ENCODE data around the gene CORO1A.
"Not testable (repeated sequence)": the region's sequence is repeated elsewhere in the genome, so short reads cannot be mapped to it uniquely, and the experiment has no call there.

The CORO1A gene

DNA sequence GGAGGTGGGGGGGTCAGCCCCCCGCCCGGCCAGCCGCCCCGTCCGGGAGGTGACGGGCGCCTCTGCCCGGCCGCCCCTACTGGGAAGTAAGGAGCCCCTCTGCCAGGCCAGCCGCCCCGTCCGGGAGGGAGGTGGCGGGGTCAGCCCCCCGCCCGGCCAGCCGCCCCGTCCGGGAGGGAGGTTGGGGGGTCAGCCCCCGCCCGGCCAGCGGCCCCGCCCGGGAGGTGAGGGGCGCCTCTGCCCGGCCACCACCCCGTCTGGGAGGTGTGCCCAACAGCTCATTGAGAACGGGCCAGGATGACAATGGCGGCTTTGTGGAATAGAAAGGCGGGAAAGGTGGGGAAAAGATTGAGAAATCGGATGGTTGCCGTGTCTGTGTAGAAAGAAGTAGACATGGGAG lies 13.3 kb upstream of the CORO1A start:
- DNase-seq (ENCODE audit: low read depth): not testable (repeated sequence)

DNA sequence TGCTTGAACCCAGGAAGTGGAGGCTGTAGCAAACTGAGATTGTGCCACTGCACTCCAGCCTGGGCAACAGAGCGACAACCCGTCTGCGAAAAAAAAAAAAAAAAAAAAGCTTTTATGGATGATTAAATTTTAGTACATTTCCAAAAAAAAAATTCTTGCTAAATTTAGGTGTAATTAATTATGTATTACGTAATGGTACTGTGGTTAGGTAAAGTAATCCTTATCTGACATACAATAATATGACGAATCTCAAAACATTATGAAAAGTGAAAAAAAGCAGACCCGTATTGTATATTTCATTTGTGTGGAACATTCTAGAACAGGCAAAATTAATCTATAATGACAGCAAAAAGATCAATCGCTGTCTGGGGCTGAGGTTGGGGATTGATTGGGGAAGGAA lies 10.3 kb upstream of the CORO1A start:
- no peak for DNase-seq (ENCODE audit: low read depth)

DNA sequence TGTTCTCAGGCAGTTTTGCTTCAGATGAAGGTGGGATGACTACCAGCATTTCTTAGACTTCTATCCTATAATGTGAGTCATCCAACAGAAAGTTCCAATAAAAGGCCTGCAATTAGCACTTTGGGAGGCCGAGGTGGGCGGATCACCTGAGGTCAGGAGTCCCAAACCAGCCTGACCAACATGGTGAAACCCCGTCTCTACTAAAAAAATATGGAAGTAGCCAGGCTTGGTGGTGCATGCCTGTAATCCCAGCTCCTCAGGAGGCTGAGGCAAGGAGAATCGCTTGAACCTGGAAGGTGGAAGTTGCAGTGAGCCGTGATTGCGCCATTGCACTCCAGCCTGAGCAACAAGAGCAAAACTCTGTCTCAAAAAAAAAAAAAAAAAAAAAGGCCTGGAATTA lies 6.5 kb upstream of the CORO1A start:
- not testable (repeated sequence) for DNase-seq (ENCODE audit: low read depth)

DNA sequence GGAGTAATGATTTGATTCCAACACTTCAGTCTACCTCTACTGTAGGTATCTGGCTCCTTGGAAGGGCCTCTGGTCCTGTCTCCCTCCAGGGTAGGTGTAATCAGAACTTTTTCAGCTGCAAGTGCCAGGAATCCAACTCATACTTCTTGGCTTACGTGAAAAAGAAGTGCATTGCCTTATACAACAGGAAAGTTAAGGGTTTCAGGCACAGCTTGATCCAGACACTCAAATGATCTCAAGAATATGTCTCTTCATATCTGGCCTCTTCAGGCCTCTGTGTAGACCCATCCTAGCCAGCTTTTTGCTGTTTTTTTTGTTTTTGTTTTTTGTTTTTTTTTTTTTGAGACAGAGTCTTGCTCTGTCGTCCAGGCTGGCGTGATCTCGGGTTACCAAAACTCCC lies 4.2 kb upstream of the CORO1A start:
- no peak for DNase-seq (ENCODE audit: low read depth)

DNA sequence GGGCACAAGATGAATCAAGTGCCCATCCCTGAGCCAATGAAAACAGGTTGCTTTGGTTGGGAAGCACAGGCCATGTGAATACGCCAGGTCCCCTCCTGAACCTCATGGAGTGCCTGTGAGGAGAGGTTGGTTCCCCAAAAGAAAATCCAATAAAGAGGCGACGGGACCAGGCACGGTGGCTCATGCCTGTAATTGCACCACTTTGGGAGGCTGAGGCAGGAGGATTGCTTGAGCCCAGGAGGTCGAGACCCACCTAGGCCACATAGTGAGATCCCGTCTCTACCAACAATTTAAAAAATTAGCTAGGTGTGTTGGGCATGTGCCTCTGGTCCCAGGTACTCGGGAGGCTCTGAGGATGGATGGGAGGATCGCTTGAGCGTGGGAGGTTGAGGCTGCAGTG lies 3.5 kb upstream of the CORO1A start:
- DNase-seq (ENCODE audit: low read depth): no peak

DNA sequence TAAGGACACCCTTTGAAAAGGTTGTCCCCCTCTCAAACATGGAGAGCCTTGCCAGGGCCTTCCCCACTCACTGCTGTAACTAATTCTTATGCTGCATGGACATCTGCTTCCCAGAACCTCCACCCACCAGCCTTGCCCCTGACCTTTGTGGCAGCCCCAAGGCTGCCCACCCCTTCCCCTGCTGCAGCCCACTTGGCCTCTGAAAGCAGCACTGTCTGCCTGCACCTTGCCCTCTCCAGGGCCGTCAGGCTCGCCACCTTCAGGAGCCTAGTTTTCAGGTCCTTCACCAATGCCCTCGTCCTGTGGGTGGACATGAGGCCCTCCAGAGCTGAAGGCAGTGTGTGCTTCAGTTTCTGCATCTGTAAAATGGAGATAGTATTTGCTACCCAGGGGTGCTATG lies 2.7 kb upstream of the CORO1A start:
- DNase-seq (ENCODE audit: low read depth): no peak

DNA sequence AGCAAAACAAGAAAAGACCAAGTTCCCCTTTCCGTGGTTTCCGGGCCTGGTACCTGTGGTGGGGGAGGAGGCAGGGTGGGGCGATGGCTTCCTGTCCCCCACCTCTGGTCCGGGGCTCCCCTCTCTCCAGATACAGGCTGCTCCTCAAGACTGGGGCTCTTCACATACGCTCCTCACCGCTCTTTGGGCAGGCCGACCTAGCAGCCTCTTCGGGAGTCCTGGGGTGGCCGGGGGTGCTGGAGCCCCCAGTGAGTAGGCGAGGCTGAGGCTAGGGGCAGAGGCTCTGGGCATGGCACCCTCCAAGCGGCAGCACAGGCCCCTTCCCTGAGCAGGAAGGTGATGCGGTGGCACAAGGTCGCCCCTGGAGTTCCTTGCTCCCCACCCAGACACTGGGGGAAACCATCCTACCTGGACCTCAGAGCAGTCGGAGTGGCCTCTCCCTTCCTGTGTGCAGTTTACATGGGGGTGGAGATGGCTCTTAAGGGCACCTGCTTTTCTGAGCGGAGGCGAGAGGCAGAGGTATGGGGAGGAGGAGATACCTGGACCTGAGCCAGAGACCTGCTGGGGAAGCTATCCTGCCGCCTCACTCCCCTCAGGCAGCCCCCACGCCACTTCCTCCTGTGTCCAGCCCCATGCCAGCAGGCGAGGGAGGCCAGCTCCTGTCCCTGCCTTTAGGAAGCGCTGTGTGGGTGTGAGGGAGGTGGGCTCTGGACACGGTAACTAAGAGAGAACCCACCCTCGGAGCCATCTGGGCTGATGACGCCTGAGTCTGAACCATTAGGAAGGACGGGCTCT lies 891 bp downstream of the CORO1A start:
- no peak for DNase-seq (ENCODE audit: low read depth)

DNA sequence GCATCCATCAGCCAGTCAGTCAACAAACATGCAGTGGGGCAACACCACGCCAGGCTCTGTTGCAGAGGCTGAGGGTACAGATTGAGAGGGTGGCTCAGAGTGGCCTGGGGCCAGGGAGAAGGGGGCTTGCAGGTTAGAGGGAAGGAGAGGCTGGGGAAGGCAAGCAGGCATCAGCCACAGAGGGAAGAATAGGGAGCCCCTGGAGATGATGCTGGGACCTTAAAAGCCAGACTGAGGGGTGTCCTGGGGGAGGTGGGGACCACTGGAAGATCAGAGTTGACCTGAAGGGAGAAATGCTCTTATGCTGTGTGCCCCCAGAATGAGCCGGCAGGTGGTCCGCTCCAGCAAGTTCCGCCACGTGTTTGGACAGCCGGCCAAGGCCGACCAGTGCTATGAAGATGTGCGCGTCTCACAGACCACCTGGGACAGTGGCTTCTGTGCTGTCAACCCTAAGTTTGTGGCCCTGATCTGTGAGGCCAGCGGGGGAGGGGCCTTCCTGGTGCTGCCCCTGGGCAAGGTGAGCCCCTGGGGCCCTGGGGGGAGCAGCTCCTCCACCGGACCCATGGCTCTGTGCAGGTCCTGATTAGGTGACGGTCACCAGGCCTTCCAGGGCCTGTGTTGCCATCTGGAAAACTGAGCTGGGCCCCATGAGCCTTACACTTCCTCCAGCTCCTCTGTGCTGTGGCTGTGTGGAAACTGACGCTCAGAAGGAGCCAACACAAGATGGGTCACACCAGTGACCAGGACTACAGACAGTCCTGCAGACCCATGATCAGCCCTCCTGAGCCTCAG lies 1.7 kb downstream of the CORO1A start:
- DNase-seq (ENCODE audit: low read depth): no peak

DNA sequence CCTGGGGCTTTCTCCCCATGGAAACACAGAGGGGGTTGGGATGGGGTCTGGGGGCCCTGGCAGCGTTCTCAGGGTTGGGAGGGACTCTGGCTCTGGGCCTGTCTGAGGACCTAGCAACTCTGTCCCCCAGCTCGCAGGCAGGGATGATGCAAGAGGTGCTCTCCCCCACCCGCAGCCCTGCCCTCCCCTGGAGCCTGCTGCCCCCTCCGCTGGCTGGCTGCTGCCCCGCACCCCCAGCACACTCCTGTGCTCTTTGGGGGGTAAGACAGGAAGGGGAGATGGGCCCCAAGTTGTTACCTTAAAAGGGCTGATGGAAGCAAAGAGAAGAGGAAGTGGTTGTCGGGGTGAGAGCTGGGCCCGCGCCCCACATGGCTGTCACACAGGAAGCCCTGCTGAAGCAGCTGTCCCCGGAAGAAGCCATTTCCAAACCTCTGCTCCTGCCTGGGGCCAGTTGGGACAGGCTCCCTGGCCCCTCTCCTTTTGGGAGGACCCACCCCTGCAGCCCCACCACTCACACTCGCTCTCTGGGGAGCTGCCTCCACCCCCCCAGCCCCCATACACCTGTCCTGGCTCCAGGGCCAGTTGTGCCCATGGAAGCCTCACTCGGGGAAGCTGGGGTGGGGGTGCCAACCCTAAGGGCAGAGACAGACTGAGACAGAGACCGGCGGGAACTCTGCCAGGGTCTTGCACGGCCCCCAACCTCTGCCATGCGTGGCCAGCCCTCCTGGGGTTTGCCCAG lies 2.5 kb downstream of the CORO1A start:
- DNase-seq (ENCODE audit: low read depth): no peak

DNA sequence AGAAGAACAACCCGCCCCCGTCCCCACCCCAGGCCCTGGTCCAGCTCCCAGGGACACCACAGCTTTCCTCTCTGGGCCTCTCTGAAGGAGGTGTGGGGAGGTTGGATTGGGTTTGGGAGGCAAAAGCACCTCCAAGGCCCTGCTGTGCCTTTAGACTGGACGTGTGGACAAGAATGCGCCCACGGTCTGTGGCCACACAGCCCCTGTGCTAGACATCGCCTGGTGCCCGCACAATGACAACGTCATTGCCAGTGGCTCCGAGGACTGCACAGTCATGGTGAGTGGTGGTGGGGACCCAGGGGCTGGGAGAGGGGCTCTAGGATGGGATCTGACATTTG lies 3.0 kb downstream of the CORO1A start:
- DNase-seq (ENCODE audit: low read depth): no peak

DNA sequence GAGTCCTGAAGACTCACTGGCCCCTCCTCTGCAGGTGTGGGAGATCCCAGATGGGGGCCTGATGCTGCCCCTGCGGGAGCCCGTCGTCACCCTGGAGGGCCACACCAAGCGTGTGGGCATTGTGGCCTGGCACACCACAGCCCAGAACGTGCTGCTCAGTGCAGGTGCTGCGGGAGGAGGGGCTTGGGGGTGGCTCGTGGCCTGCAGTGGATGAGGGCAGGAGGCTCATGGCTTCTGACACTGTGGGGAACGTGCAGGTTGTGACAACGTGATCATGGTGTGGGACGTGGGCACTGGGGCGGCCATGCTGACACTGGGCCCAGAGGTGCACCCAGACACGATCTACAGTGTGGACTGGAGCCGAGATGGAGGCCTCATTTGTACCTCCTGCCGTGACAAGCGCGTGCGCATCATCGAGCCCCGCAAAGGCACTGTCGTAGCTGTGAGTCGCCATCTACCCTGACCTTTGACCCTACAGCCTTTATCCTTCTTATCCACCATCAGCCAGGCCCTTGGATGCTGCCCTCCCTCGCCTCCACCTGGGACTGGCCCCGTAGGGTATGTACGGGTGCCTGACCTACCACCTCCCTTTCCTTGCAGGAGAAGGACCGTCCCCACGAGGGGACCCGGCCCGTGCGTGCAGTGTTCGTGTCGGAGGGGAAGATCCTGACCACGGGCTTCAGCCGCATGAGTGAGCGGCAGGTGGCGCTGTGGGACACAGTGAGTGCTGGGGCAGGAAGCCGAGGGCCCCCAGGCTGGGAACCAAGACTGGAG lies 3.6 kb downstream of the CORO1A start:
- DNase-seq (ENCODE audit: low read depth): no peak

DNA sequence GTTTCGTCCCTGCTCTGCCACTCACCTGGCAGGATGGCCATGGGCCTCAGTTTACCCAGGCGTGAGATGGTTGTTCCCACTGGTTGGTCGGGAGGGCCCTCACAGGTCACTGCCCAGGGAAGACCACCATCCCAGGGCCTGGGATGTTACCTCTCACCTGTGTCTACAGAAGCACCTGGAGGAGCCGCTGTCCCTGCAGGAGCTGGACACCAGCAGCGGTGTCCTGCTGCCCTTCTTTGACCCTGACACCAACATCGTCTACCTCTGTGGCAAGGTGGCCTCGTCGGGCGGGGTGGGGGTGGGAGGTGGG lies 4.1 kb downstream of the CORO1A start:
- no peak for DNase-seq (ENCODE audit: low read depth)

DNA sequence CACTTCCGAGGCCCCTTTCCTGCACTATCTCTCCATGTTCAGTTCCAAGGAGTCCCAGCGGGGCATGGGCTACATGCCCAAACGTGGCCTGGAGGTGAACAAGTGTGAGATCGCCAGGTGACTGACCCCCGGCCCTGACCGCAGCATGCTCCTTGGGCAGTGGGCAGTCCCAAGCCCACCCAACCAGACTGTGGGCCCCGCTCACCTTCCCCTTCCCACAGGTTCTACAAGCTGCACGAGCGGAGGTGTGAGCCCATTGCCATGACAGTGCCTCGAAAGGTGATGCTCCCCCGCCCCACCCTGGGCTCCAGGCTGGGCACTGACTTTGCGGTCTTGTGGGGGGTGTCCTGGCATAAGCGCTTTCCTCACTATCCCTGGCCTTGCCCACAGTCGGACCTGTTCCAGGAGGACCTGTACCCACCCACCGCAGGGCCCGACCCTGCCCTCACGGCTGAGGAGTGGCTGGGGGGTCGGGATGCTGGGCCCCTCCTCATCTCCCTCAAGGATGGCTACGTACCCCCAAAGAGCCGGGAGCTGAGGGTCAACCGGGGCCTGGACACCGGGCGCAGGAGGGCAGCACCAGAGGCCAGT lies 4.7 kb downstream of the CORO1A start:
- DNase-seq (ENCODE audit: low read depth): no peak

DNA sequence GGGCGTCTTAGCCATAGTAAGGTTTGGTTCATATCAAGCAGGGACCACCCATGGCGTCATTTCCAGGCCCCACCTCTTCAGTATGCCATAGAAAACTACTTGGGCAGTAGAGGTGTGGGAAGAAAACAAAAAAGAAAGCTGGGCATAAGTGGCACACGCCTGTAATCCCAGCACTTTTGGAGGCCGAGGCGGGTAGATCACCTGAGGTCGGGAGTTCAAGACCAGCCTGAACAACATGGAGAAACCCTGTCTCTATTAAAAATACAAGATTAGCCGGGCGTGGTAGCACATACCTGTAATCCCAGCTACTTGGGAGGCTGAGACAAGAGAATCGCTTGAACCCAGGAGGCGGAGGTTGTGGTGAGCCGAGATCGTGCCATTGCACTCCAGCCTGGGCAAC lies 7.8 kb downstream of the CORO1A start:
- DNase-seq (ENCODE audit: low read depth): not testable (repeated sequence)

DNA sequence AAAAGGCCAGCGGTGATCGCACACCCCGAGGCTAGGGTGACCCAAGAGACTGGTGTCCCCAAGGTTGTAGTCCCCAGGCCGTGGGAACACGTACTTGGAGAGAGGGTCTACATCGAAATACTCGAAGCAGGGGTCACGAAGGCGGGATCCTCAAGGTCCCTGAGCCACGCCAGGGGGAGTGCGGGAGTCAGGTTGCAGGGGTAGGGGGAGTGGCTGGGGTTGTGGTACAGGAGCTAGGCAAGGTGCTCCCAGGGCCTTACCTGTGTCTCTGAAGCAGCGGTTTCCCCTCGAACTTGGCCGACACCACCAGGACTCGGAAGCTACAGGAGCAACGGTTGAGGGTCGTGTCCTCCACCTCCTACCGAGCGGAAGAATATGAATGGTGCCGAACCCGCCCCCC lies 9.7 kb downstream of the CORO1A start:
- DNase-seq (ENCODE audit: low read depth): not testable (repeated sequence)

DNA sequence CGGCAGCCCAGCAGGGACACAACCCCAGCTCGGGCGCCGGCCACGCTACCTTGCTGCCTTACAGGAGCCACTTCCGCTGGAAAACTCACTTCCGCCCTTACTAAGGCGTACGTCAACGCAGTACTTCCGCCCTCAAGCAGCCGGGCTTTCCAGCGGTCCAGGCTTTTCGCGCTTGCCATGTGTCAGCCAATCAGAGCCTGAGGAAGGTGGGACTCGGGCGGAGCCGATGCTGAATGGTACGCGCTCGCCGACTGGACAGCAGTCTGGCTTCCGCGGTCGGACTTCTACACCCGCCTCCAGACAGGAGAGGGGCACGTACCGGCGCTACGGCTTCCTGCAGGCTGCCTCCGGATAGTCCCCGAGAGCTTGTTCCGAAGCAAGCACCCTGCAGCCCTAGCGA lies 10.2 kb downstream of the CORO1A start, which contains the start of the genes BOLA2B and SLX1A:
Gene BOLA2B, minus strand, starts transcription at position 52 of the 400 bp plus-strand sequence. CDS start 71 bp downstream, outside the sequence.
Gene SLX1A, plus strand, starts transcription at position 261 of the 400 bp plus-strand sequence. CDS start 210 bp downstream, outside the sequence.
- DNase-seq (ENCODE audit: low read depth): not testable (repeated sequence)

DNA sequence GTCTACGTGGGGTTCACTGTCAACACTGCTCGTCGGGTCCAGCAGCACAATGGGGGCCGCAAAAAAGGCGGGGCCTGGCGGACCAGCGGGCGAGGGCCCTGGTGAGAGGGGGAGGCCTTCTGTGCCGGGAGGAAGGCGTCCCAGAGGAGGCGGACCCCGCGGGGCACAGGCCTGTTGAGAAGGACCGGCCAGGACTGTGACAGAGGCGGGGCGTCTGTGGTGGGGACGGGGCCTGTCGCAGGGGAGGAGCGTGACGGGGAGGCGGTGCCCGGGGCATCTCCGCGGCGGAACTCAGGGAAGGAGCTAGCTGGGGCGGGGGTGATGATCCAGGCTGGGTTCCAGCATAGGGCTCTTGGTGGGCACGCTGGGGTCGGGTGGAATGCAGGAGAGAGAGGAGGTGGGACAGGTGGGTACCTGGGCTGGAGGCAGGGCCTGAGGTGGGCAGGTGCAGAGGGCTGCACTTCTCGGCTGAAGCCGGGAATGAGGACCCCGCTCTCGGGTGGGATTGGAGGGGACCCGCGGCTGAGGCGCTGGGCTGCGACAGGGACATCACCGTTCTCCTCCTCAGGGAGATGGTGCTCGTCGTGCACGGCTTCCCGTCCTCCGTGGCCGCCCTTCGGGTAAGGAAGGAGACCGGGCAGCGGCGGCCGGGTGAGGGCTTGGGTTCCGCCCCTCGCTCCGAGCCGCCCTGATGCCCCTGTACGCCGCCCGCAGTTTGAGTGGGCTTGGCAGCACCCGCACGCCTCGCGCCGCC lies 10.9 kb downstream of the CORO1A start:
- DNase-seq (ENCODE audit: low read depth): not testable (repeated sequence)

DNA sequence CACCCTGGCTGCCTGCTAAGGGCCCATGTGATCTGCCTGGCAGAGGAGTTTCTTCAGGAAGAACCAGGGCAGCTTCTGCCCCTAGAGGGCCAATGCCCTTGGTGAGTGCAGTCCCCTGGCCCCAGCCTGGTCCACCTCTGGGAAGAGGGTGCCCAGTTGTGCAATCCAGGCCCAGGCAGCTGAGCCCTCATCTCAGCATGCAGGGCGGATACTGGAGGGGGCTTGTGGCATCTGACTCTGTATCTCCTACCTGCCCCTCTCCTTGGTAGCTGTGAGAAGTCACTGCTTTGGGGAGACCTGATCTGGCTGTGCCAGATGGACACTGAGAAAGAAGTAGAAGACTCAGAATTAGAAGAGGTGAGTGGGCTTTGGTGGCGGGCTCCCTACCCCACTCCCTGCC lies 13.6 kb downstream of the CORO1A start:
- DNase-seq (ENCODE audit: low read depth): not testable (repeated sequence)

DNA sequence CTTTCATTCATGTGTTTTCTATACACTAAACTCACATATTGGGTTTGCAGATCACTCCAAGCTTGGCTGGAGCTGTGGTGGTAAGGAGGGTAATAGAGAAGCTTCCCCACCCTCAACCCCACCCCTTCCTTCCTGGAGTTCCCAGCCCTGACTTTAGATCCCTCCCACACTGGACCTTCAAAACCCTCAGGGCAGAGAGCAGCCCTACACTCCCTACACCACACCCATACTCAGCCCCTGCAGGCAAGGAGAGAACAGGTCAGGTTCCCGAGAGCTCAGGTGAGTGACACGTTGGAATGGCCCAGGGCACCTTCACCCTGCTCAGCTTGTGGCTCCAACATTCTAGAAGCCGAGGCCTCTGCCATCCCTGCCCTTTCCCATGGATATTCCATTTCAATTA lies 15.6 kb downstream of the CORO1A start, which contains the start of gene SULT1A3:
Gene SULT1A3, plus strand, starts transcription at position 207 of the 400 bp plus-strand sequence. CDS start 1,474 bp downstream, outside the sequence.
- DNase-seq (ENCODE audit: low read depth): not testable (repeated sequence)

DNA sequence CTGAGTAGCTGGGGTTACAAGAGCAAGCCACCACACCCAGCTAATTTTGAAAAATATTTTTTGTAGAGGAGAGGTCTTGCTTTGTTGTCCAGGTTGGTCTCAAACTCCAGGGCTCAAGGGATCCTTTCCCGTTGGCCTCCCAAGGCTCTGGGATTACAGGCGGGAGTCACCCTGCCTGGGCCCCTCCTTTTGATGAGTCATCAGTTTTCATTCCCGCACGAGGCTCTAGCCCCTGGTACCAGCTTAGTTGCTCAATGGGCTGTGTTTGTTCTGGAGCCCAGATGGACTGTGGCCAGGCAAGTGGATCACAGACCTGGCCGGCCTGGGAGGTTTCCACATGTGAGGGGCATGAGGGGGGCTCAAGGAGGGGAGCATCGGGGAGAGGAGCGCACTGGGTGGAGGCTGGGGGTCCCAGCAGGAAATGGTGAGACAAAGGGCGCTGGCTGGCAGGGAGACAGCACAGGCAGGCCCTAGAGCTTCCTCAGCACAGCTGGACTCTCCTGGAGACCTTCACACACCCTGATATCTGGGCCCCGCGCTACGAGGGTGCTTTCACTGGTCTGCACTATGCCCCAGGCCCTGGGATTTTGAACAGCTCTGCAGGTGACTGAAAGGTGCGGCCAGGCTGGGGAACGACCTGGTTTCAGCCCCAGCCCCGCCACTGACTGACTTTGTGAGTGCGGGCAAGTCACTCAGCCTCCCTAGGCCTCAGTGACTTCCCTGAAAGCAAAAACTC lies 16.4 kb downstream of the CORO1A start:
- DNase-seq (ENCODE audit: low read depth): not testable (repeated sequence)

Measured in GM04504 (cell line).